K562 (cell line): ENCODE data around the gene GALNT15. TPM values are rescaled to one million over a fixed set of nuclear protein-coding genes. Genes with fewer than 3 reads are reported as not detected.

Experiments
- ATAC-seq: fragments of 200-7000 bp; cut with Tn5 transposase; 3 replicates; pipeline ENCODE4 v1.9.1; 2020; ENCODE audit warnings: moderate library complexity
- BruUV-seq: library from RNA; stranded (reverse); fragments of 400-500 nt; replicated peaks from 2 replicates; lab custom pipeline; 2021; lab: Mats Ljungman, UMichigan
- CTCF ChIA-PET: fragments of 300-600 bp; formaldehyde crosslinking; extraction: SDS; loops from one replicate; lab custom pipeline; 2021; ENCODE audit warnings: low intra/inter-chr PET ratio; lab: Yijun Ruan, JAX
- POLR2A ChIA-PET: fragments of 300-600, 350-650 bp; sonication (Branson Sonifier 250); formaldehyde crosslinking; extraction: SDS; loops from one replicate; lab custom pipeline; 2021; ENCODE audit warnings: antibody characterized with exemption, inconsistent platforms; lab: Yijun Ruan, JAX
- DNase-seq, 4 experiments: peaks; one replicate each; pipeline versions ENCODE4 v3.0.0 to v3.0.0-alpha.2; 2011 to 2018; ENCODE audit warnings: low spot score in 3 of 4, mixed read lengths in 3 of 4; ENCODE audit errors: extremely low read depth in 1 of 4
- FAIRE-seq: peaks from 2 replicates; lab custom pipeline; 2011; peaks lifted over from hg19 to GRCh38; lab: Jason Lieb, UNC
- H2AFZ ChIP-seq: 2 replicates; pipeline ENCODE4 v1.6.0; 2011; ENCODE audit warnings: low read depth, low read length, control low read depth, inconsistent platforms
- H3K27ac ChIP-seq: fragments of 200-600 bp; 3 replicates; pipeline ENCODE4 v1.8.0; 2011; ENCODE audit warnings: low read depth, mild to moderate bottlenecking, control low read depth, inconsistent platforms, low read length, moderate library complexity, mixed read lengths; ENCODE audit errors: extremely low read depth
- H3K27me3 ChIP-seq, 2 experiments: fragments of 300-600 bp in 1 of 2; 2 replicates in 1 of 2; 3 replicates in 1 of 2; pipeline versions ENCODE4 v1.6.0 to v1.8.0; 2011; ENCODE audit warnings: inconsistent platforms in 2 of 2, low read length in 2 of 2, mild to moderate bottlenecking in 1 of 2, mixed read lengths in 1 of 2, moderate library complexity in 1 of 2; ENCODE audit not compliant: control insufficient read depth in 2 of 2, insufficient read depth in 2 of 2
- H3K36me3 ChIP-seq: fragments of 300-600 bp; 3 replicates; pipeline ENCODE4 v1.8.0; 2011; ENCODE audit warnings: mild to moderate bottlenecking, low read length, inconsistent platforms; ENCODE audit not compliant: control insufficient read depth, insufficient read depth
- H3K4me1 ChIP-seq, 2 experiments: fragments of 200-600 bp in 1 of 2; replicated peaks in 1 of 2; 2 replicates in 1 of 2; 3 replicates in 1 of 2; pipeline versions ENCODE4 v1.5.1 to v1.8.0; 2011; ENCODE audit warnings: inconsistent platforms in 2 of 2, low read length in 2 of 2, mild to moderate bottlenecking in 1 of 2, mixed read lengths in 1 of 2, moderate library complexity in 1 of 2; ENCODE audit not compliant: control insufficient read depth in 2 of 2, insufficient read depth in 2 of 2
- H3K4me2 ChIP-seq: 2 replicates; pipeline ENCODE4 v1.6.1; 2011; ENCODE audit warnings: low read length, control low read depth, inconsistent platforms, mixed read lengths; ENCODE audit not compliant: insufficient read depth
- H3K4me3 ChIP-seq: fragments of 200-600 bp; sonication (generic), shearing (Covaris generic); 2 replicates; pipeline ENCODE4 v1.5.1; 2016; ENCODE audit warnings: control low read depth, inconsistent platforms
- H3K79me2 ChIP-seq: fragments of 200-600 bp; 3 replicates; pipeline ENCODE4 v1.8.0; 2011; ENCODE audit warnings: low read length, inconsistent platforms; ENCODE audit not compliant: control insufficient read depth, insufficient read depth
- H3K9ac ChIP-seq, 2 experiments: 2 replicates each; pipeline versions ENCODE4 v1.6.0 to v1.6.1; 2011; ENCODE audit warnings: low read depth in 2 of 2, low read length in 2 of 2, control low read depth in 1 of 2, inconsistent platforms in 1 of 2, mild to moderate bottlenecking in 1 of 2, mixed read lengths in 1 of 2; ENCODE audit not compliant: insufficient read depth in 1 of 2
- H3K9me1 ChIP-seq: one replicate; pipeline ENCODE4 v1.6.0; 2011; ENCODE audit warnings: inconsistent platforms, mild to moderate bottlenecking, low read length, moderate library complexity; ENCODE audit not compliant: control insufficient read depth, insufficient read depth
- H3K9me3 ChIP-seq: replicated peaks from 2 replicates; pipeline ENCODE4 v1.5.1; 2011; ENCODE audit warnings: low read depth, low read length, inconsistent platforms; ENCODE audit not compliant: control insufficient read depth, insufficient read depth
- H4K20me1 ChIP-seq: replicated peaks from 2 replicates; pipeline ENCODE4 v1.6.1; 2011; ENCODE audit warnings: low read length, inconsistent platforms, mixed read lengths; ENCODE audit not compliant: control insufficient read depth, insufficient read depth
- GABPB1 ChIP-seq: sonication (generic); formaldehyde crosslinking; IDR thresholded peaks from 2 replicates; pipeline ENCODE4 v1.8.0; 2022; ENCODE audit warnings: mild to moderate bottlenecking, missing genetic modification reagents
- HBP1 ChIP-seq: fragments of 450-650 bp; formaldehyde crosslinking; IDR thresholded peaks from 2 replicates; pipeline ENCODE4 v1.4.0; 2022; ENCODE audit warnings: missing genetic modification characterization
- HDAC6 ChIP-seq: IDR thresholded peaks from 2 replicates; pipeline ENCODE4 v1.6.1; 2012; ENCODE audit warnings: low read depth, mild to moderate bottlenecking, control low read depth, inconsistent platforms, low read length, moderate library complexity
- HEY1 ChIP-seq: fragments of 250-450 bp; sonication (Bioruptor Pico); IDR thresholded peaks from 2 replicates; pipeline ENCODE4 v1.5.0; 2020; ENCODE audit warnings: mild to moderate bottlenecking, moderate library complexity, borderline replicate concordance
- KDM2B ChIP-seq: fragments of 250-450 bp; sonication (Bioruptor Pico); IDR thresholded peaks from 2 replicates; pipeline ENCODE4 v1.8.0; 2021; ENCODE audit warnings: mild to moderate bottlenecking, moderate library complexity
- KLF6 ChIP-seq: fragments of 250-450 bp; sonication (Bioruptor Pico); IDR thresholded peaks from 2 replicates; pipeline ENCODE4 v1.4.0; 2020; ENCODE audit warnings: mild to moderate bottlenecking, moderate library complexity, borderline replicate concordance
- MEIS2 ChIP-seq: fragments of 450-650 bp; IDR thresholded peaks from 2 replicates; pipeline ENCODE4 v1.6.1; 2014; ENCODE audit warnings: mild to moderate bottlenecking; ENCODE audit not compliant: partially characterized antibody
- MYNN ChIP-seq, 2 experiments: sonication (generic); formaldehyde crosslinking in 1 of 2; IDR thresholded peaks; 2 replicates each; pipeline versions ENCODE4 v1.5.0 to v1.6.1; 2016 to 2020; ENCODE audit warnings: antibody characterized with exemption in 1 of 2, missing genetic modification reagents in 1 of 2
- NBN ChIP-seq: fragments of 450-650 bp; IDR thresholded peaks from 2 replicates; pipeline ENCODE4 v1.6.1; 2016; ENCODE audit warnings: low read depth, mild to moderate bottlenecking
- RBM14 ChIP-seq: fragments of 200-400 bp; formaldehyde crosslinking; IDR thresholded peaks from 2 replicates; pipeline ENCODE4 v1.6.1; 2018; ENCODE audit warnings: low read depth, mild to moderate bottlenecking, low read length, moderate library complexity, borderline replicate concordance; ENCODE audit not compliant: insufficient read depth
- TAF7 ChIP-seq: fragments of 450-650 bp; IDR thresholded peaks from 2 replicates; pipeline ENCODE4 v1.6.1; 2016; ENCODE audit warnings: missing genetic modification characterization, missing compliant biosample characterization
- ZNF3 ChIP-seq: fragments of 250-450 bp; sonication (Bioruptor Pico); IDR thresholded peaks from 2 replicates; pipeline ENCODE4 v1.5.0; 2021; ENCODE audit warnings: mild to moderate bottlenecking, moderate library complexity
- ZNF324 ChIP-seq: fragments of 250-450 bp; sonication (Bioruptor Pico); IDR thresholded peaks from 2 replicates; pipeline ENCODE4 v1.4.0; 2020; ENCODE audit warnings: mild to moderate bottlenecking
- ZNF384 ChIP-seq: IDR thresholded peaks from 2 replicates; pipeline ENCODE4 v1.6.1; 2012; ENCODE audit warnings: low read depth, low read length, improper control_type of control experiment
- ZNF41 ChIP-seq: fragments of 250-450 bp; sonication (Bioruptor Pico); conservative IDR thresholded peaks from 2 replicates; pipeline ENCODE4 v1.4.0; 2020; ENCODE audit warnings: mild to moderate bottlenecking
- WGBS: fragments of 100-300 bp; shearing (Covaris generic); methylation state at CpG from one replicate; pipeline ENCODE4 v1.1.6; 2016; ENCODE audit warnings: low coverage, mixed read lengths; ENCODE audit not compliant: insufficient coverage; ENCODE audit errors: missing lambda C conversion rate; 5-methylcytosine and 5-hydroxymethylcytosine counted together
- in situ Hi-C: fragments of 300-500 bp; cut with MboI; formaldehyde crosslinking; loops from 4 replicates; pipeline ENCODE4 v1.15.0; 2018; ENCODE audit warnings: inconsistent platforms, mixed read lengths
- intact Hi-C: fragments of 100-400 bp; cut with micrococcal nuclease; formaldehyde crosslinking; loops from 2 replicates; pipeline ENCODE4 v1.14.2; 2022
- polyA plus RNA-seq, 8 experiments: library from polyadenylated mRNA; depleted of rRNA in 4 of 8; stranded (reverse) in 5 of 8; unstranded in 3 of 8; fragments of >200 nt; fragmentation: Nextera tagmentation in 2 of 8; fragmentation: Illumina TruSeq in 1 of 8; extraction: Ambion mirVana in 2 of 8; extraction: Trizol in 1 of 8; gene quantifications; 2 replicates each; pipeline versions ENCODE4 v1.2.1 to v1.2.3, GENCODE V29; 2011 to 2014; ENCODE audit warnings: inconsistent platforms in 1 of 8, missing spikeins in 1 of 8
- total RNA-seq, 7 experiments: library from RNA; depleted of rRNA in 6 of 7; stranded (reverse); fragments of >200 nt in 6 of 7; fragmentation: Illumina TruSeq in 2 of 7; extraction: Trizol in 2 of 7; gene quantifications; 2 replicates each; pipeline versions ENCODE4 v1.2.1 to v1.2.3, GENCODE V29; 2011 to 2021; ENCODE audit warnings: low replicate concordance in 1 of 7
- TF ChIP-seq, protein P1 (sequence below): fragments of 450-650 bp; IDR thresholded peaks from 2 replicates; pipeline ENCODE4 v1.6.1; 2016; ENCODE audit warnings: antibody characterized with exemption

GALNT15 gene
- total and polyA plus RNA-seq, 9 of the 15 experiments (the other 6 are each of a cell fraction or from before 2014, with no cell fraction given): not detected

DNA sequence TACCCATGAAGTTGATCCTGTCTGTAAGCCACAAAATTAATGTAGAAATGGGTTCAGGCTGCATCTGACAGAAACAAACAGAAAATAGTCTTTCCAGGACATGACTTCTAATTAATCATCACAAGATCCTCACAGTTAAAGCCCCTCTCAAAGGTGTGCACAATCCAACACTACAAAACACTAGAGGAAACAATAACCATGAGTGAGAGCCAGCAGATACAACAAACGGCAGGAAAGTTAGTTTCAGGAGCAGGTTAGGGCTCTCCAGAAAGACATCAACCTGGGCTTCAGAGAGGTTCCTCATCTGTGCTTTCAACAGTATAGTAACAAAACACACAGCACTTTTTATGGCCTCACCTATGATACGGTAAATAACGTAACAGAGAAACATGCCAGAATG lies 47.5 kb downstream of the GALNT15 start:
- ChIA-PET CTCF (no interaction called here), POLR2A (interaction anchor here (0.8 kb wide), 1 partner anchor 18 kb away, joined by 3 read pairs; no protein-coding TSS in a partner anchor)
- Histone ChIP-seq H3K27me3 (peaks cover 2 to 23% of the 10 kb centered on the region in 2 experiments), H3K9ac (no peak overlapping the region), H3K9me3 (no peaks in the 10 kb centered on the region), H3K4me3 (no peak overlapping the region), H3K36me3 (no peaks in the 10 kb centered on the region), H3K79me2 (no peaks in the 10 kb centered on the region), H3K4me1 (no peaks in the 10 kb centered on the region), H2AFZ (no peak overlapping the region), H4K20me1 (no peaks in the 10 kb centered on the region), H3K27ac (no peak overlapping the region), H3K9me1 (no peaks in the 10 kb centered on the region)
- DNase-seq (no peak), FAIRE-seq (no peak), ATAC-seq (no peak)
- in situ Hi-C loops (no loop called here), intact Hi-C loops (no loop called here)
- WGBS: 0% methylated on average over 3 of the region's 3 CpGs
- BruUV-seq: no TSS peak
- TF ChIP-seq ZNF324: no peak
- no peak for TF ChIP-seq MYNN (IDR thresholded peaks at IDR 0.05)
- no peak for TF ChIP-seq MYNN (CRISPR knock-in tag; IDR thresholded peaks at IDR 0.05)
- peak; percentile 96 for TF ChIP-seq ZNF41 (CRISPR knock-in tag)
- no peak for TF ChIP-seq KLF6 (CRISPR knock-in tag)
- no peak for TF ChIP-seq NBN
- TF ChIP-seq, all 486 proteins: peak for 1
- H3K4me2 ChIP-seq: no peak overlapping the region

GRCh38 chr3:16222547-16222946 lies 48.1 kb downstream of the GALNT15 start:
- FAIRE-seq (no peak), DNase-seq (no peak), ATAC-seq (no peak)
- Histone ChIP-seq H2AFZ (no peak overlapping the region), H3K79me2 (no peaks in the 10 kb centered on the region), H3K9ac (no peak overlapping the region), H3K9me3 (no peaks in the 10 kb centered on the region), H3K9me1 (no peaks in the 10 kb centered on the region), H3K4me3 (no peak overlapping the region), H3K27me3 (peaks cover 2 to 23% of the 10 kb centered on the region in 2 experiments), H3K4me1 (no peaks in the 10 kb centered on the region), H3K27ac (no peak overlapping the region), H4K20me1 (no peaks in the 10 kb centered on the region), H3K36me3 (no peaks in the 10 kb centered on the region), H3K4me2 (no peak overlapping the region)
- ChIA-PET CTCF (no interaction called here), POLR2A (no interaction called here)
- in situ Hi-C loops (no loop called here), intact Hi-C loops (no loop called here)
- BruUV-seq: no TSS peak
- WGBS: 0% methylated on average over 2 of the region's 2 CpGs
- TF ChIP-seq TAF7 (no peak), GABPB1 (CRISPR knock-in tag) (no peak), KDM2B (no peak), HDAC6 (no peak), ZNF3 (CRISPR knock-in tag) (no peak), RBM14 (no peak), ZNF384 (no peak), MEIS2 (no peak), HEY1 (CRISPR knock-in tag) (no peak), HBP1 (CRISPR knock-in tag) (no peak)
- TF ChIP-seq, protein P1, sequence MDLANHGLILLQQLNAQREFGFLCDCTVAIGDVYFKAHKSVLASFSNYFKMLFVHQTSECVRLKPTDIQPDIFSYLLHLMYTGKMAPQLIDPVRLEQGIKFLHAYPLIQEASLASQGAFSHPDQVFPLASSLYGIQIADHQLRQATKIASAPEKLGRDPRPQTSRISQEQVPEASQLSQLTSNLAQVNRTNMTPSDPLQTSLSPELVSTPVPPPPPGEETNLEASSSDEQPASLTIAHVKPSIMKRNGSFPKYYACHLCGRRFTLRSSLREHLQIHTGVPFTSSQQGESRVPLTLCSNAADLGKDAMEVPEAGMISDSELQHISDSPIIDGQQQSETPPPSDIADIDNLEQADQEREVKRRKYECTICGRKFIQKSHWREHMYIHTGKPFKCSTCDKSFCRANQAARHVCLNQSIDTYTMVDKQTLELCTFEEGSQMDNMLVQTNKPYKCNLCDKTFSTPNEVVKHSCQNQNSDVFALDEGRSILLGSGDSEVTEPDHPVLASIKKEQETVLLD: no peak
